SK-N-SH treated with all-trans-retinoic acid at 6 μM for 48 hours (cell line): Measurements from ENCODE around the gene CRKL.

Experiments used
- BACH2 ChIP-seq: fragments of 250-450 bp; sonication (Bioruptor Pico); IDR thresholded peaks from 2 replicates; pipeline ENCODE4 v1.9.0; 2021; ENCODE audit warnings: mild to moderate bottlenecking, borderline replicate concordance
- CREB5 ChIP-seq: fragments of 250-450 bp; sonication (Bioruptor Pico); IDR thresholded peaks from 2 replicates; pipeline ENCODE4 v1.5.1; 2020; ENCODE audit warnings: low read depth, mild to moderate bottlenecking, moderate library complexity
- ISL1 ChIP-seq: fragments of 250-450 bp; sonication (Bioruptor Pico); IDR thresholded peaks from 2 replicates; pipeline ENCODE4 v2.1.2; 2022; ENCODE audit warnings: mild to moderate bottlenecking, moderate library complexity
- OSR1 ChIP-seq: fragments of 250-450 bp; sonication (Bioruptor Pico); IDR thresholded peaks from 2 replicates; pipeline ENCODE4 v1.8.0; 2022; ENCODE audit warnings: moderate library complexity, mild to moderate bottlenecking, inconsistent platforms
- PATZ1 ChIP-seq: fragments of 250-450 bp; sonication (Bioruptor Pico); IDR thresholded peaks from 2 replicates; pipeline ENCODE4 v1.8.0; 2020; ENCODE audit warnings: mild to moderate bottlenecking, moderate library complexity, borderline replicate concordance
- POU6F1 ChIP-seq: fragments of 250-450 bp; sonication (Bioruptor Pico); IDR thresholded peaks from 2 replicates; pipeline ENCODE4 v1.8.0; 2021; ENCODE audit warnings: low read depth, mild to moderate bottlenecking, moderate library complexity, borderline replicate concordance
- PPARA ChIP-seq: fragments of 250-450 bp; sonication (Bioruptor Pico); IDR thresholded peaks from 2 replicates; pipeline ENCODE4 v1.5.0; 2020; ENCODE audit warnings: mild to moderate bottlenecking, borderline replicate concordance
- RARB ChIP-seq: fragments of 250-450 bp; sonication (Bioruptor Pico); IDR thresholded peaks from 2 replicates; pipeline ENCODE4 v1.8.0; 2021; ENCODE audit warnings: mild to moderate bottlenecking, moderate library complexity
- SNAI2 ChIP-seq: fragments of 250-450 bp; sonication (Bioruptor Pico); IDR thresholded peaks from 2 replicates; pipeline ENCODE4 v1.5.0; 2020; ENCODE audit warnings: mild to moderate bottlenecking, moderate library complexity
- TOX ChIP-seq: fragments of 250-450 bp; sonication (Bioruptor Pico); IDR thresholded peaks from 2 replicates; pipeline ENCODE4 v1.8.0; 2021; ENCODE audit warnings: mild to moderate bottlenecking, moderate library complexity, borderline replicate concordance
- ZFP3 ChIP-seq: fragments of 250-450 bp; sonication (Bioruptor Pico); IDR thresholded peaks from 2 replicates; pipeline ENCODE4 v1.5.0; 2020; ENCODE audit warnings: mild to moderate bottlenecking, moderate library complexity
- ZNF565 ChIP-seq: fragments of 450-650 bp; formaldehyde crosslinking; conservative IDR thresholded peaks from 2 replicates; pipeline ENCODE4 v1.5.0; 2020; ENCODE audit warnings: low read depth, mild to moderate bottlenecking, moderate library complexity
- ZNF70 ChIP-seq: fragments of 450-650 bp; formaldehyde crosslinking; IDR thresholded peaks from 2 replicates; pipeline ENCODE4 v1.5.0; 2020; ENCODE audit warnings: mild to moderate bottlenecking, moderate library complexity
- ZNF8 ChIP-seq: fragments of 450-650 bp; formaldehyde crosslinking; IDR thresholded peaks from 2 replicates; pipeline ENCODE4 v1.5.0; 2020; ENCODE audit warnings: mild to moderate bottlenecking, moderate library complexity

- TF ChIP-seq ZNF8 (CRISPR knock-in tag) = no peak
- TF ChIP-seq RARB (CRISPR knock-in tag) = no peak
- TF ChIP-seq TOX (CRISPR knock-in tag) = no peak
- TF ChIP-seq ZNF70 (CRISPR knock-in tag) = no peak
- no peak for TF ChIP-seq SNAI2 (CRISPR knock-in tag)
- TF ChIP-seq PATZ1 (CRISPR knock-in tag) = no peak
- no peak for TF ChIP-seq CREB5
- no peak for TF ChIP-seq BACH2 (CRISPR knock-in tag)
- TF ChIP-seq ZFP3 (CRISPR knock-in tag) = no peak
- TF ChIP-seq ISL1 (CRISPR knock-in tag) = no peak
- TF ChIP-seq ZNF565 (CRISPR knock-in tag) = no peak
- TF ChIP-seq PPARA = no peak
- TF ChIP-seq OSR1 (CRISPR knock-in tag) = no peak
- no peak for TF ChIP-seq POU6F1 (CRISPR knock-in tag)
These were observed 55.8 kb downstream of the CRKL start for GRCh38 chr22:20972933-20973577.
